K562 (cell line): ENCODE results near the gene LIN7A. TPM values are rescaled to one million over a fixed set of nuclear protein-coding genes. Genes with fewer than 3 reads are reported as not detected.

ENCODE experiments used
- ARID2 ChIP-seq: fragments of 450-650 bp; IDR thresholded peaks from 2 replicates; pipeline ENCODE4 v1.6.1; 2017; ENCODE audit warnings: antibody characterized with exemption, mild to moderate bottlenecking
- CBX2 ChIP-seq: fragments of 200-600 bp; sonication (generic); IDR thresholded peaks from one replicate; pipeline ENCODE4 v1.6.1; 2012; ENCODE audit warnings: mild to moderate bottlenecking, low read length, inconsistent platforms; ENCODE audit not compliant: insufficient read depth, poor library complexity, severe bottlenecking
- EHMT2 ChIP-seq: fragments of 450-650 bp; IDR thresholded peaks from 2 replicates; pipeline ENCODE4 v1.6.1; 2018; ENCODE audit warnings: antibody characterized with exemption
- KAT2B ChIP-seq: IDR thresholded peaks from one replicate; pipeline ENCODE4 v1.6.1; 2012; ENCODE audit warnings: low read depth, mild to moderate bottlenecking, control low read depth, inconsistent platforms, low read length, moderate library complexity
- RHOXF2B ChIP-seq: fragments of 250-450 bp; sonication (Bioruptor Pico); conservative IDR thresholded peaks from 2 replicates; pipeline ENCODE4 v1.5.1; 2021
- ZBTB5 ChIP-seq: fragments of 450-650 bp; IDR thresholded peaks from 2 replicates; pipeline ENCODE4 v1.6.1; 2017; ENCODE audit warnings: antibody characterized with exemption
- ZNF212 ChIP-seq: fragments of 450-650 bp; formaldehyde crosslinking; IDR thresholded peaks from 2 replicates; pipeline ENCODE4 v1.4.0; 2020; ENCODE audit warnings: mild to moderate bottlenecking
- polyA plus RNA-seq, 8 experiments: library from polyadenylated mRNA; depleted of rRNA in 4 of 8; stranded (reverse) in 5 of 8; unstranded in 3 of 8; fragments of >200 nt; fragmentation: Nextera tagmentation in 2 of 8; fragmentation: Illumina TruSeq in 1 of 8; extraction: Ambion mirVana in 2 of 8; extraction: Trizol in 1 of 8; gene quantifications; 2 replicates each; pipeline versions ENCODE4 v1.2.1 to v1.2.3, GENCODE V29; 2011 to 2014; ENCODE audit warnings: inconsistent platforms in 1 of 8, missing spikeins in 1 of 8
- total RNA-seq, 7 experiments: library from RNA; depleted of rRNA in 6 of 7; stranded (reverse); fragments of >200 nt in 6 of 7; fragmentation: Illumina TruSeq in 2 of 7; extraction: Trizol in 2 of 7; gene quantifications; 2 replicates each; pipeline versions ENCODE4 v1.2.1 to v1.2.3, GENCODE V29; 2011 to 2021; ENCODE audit warnings: low replicate concordance in 1 of 7
- TF ChIP-seq, protein P1 (sequence below): fragments of 450-650 bp; IDR thresholded peaks from 2 replicates; pipeline ENCODE4 v1.6.1; 2016; ENCODE audit warnings: antibody characterized with exemption
- TF ChIP-seq, protein P2 (sequence below): fragments of 450-650 bp; IDR thresholded peaks from 2 replicates; pipeline ENCODE4 v1.6.1; 2016

Gene LIN7A
- total and polyA plus RNA-seq, 9 of the 15 experiments (the other 6 are each of a cell fraction or from before 2014, with no cell fraction given) = not detected

- TF ChIP-seq, protein P1, sequence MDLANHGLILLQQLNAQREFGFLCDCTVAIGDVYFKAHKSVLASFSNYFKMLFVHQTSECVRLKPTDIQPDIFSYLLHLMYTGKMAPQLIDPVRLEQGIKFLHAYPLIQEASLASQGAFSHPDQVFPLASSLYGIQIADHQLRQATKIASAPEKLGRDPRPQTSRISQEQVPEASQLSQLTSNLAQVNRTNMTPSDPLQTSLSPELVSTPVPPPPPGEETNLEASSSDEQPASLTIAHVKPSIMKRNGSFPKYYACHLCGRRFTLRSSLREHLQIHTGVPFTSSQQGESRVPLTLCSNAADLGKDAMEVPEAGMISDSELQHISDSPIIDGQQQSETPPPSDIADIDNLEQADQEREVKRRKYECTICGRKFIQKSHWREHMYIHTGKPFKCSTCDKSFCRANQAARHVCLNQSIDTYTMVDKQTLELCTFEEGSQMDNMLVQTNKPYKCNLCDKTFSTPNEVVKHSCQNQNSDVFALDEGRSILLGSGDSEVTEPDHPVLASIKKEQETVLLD = no peak
- TF ChIP-seq RHOXF2B (CRISPR knock-in tag) (no peak), CBX2 (no peak), ARID2 (no peak), KAT2B (no peak), ZNF212 (CRISPR knock-in tag) (no peak), EHMT2 (no peak), ZBTB5 (no peak)
- TF ChIP-seq, protein P2, sequence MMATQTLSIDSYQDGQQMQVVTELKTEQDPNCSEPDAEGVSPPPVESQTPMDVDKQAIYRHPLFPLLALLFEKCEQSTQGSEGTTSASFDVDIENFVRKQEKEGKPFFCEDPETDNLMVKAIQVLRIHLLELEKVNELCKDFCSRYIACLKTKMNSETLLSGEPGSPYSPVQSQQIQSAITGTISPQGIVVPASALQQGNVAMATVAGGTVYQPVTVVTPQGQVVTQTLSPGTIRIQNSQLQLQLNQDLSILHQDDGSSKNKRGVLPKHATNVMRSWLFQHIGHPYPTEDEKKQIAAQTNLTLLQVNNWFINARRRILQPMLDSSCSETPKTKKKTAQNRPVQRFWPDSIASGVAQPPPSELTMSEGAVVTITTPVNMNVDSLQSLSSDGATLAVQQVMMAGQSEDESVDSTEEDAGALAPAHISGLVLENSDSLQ = no peak
Measured at GRCh38 chr12:80939231-80939950, 1.7 kb upstream of the LIN7A start (continued).
